ENCODE data around the gene MARCKSL1.

GRCh38 chr1:32299327-32299726 lies 36.7 kb downstream of the MARCKSL1 start:
- TF ChIP-seq EZH2 (IDR thresholded peaks at IDR 0.05) (no peak), POLR2AphosphoS5 (IDR thresholded peaks at IDR 0.05; ENCODE audit: borderline replicate concordance, low read depth, low read length) (no peak), FOXP2 (optimal IDR thresholded peaks at IDR 0.05; ENCODE audit: control extremely low read depth, extremely low read length, insufficient read depth) (no peak)

Data from SK-N-MC (cell line).